HepG2 (cell line): ENCODE results near the gene UBALD1. TPM values are rescaled to one million over a fixed set of nuclear protein-coding genes. Genes with fewer than 3 reads are reported as not detected.

Source experiments
- ATAC-seq: fragments of 200-7000 bp; cut with Tn5 transposase; 3 replicates; pipeline ENCODE4 v1.9.1; 2020; ENCODE audit warnings: mild to moderate bottlenecking, moderate library complexity
- BruUV-seq: library from RNA; stranded (reverse); fragments of 400-500 nt; replicated peaks from 2 replicates; lab custom pipeline; 2021; lab: Mats Ljungman, UMichigan
- CTCF ChIA-PET: fragments of 300-600 bp; formaldehyde crosslinking; extraction: SDS; loops from one replicate; lab custom pipeline; 2021; ENCODE audit warnings: low total read pairs, inconsistent platforms, low intra/inter-chr PET ratio; lab: Yijun Ruan, JAX
- POLR2A ChIA-PET: fragments of 350-600 bp; sonication (Branson Sonifier 250); formaldehyde crosslinking; loops from one replicate; lab custom pipeline; 2020; ENCODE audit warnings: antibody characterized with exemption, inconsistent platforms; lab: Yijun Ruan, JAX
- DNase-seq: peaks from one replicate; pipeline ENCODE4 v3.0.0-alpha.2; 2015; ENCODE audit warnings: low spot score
- FAIRE-seq: peaks from 3 replicates; lab custom pipeline; 2011; peaks lifted over from hg19 to GRCh38; lab: Jason Lieb, UNC
- H2AFZ ChIP-seq: one replicate; pipeline ENCODE4 v1.6.1; 2011; ENCODE audit warnings: low read length, inconsistent platforms
- H3K27ac ChIP-seq: fragments of 300-600 bp; 3 replicates; pipeline ENCODE4 v1.8.0; 2011; ENCODE audit warnings: mixed run types, mild to moderate bottlenecking, mixed read lengths, low read length, inconsistent platforms; ENCODE audit not compliant: insufficient read depth; ENCODE audit errors: extremely low read length
- H3K27me3 ChIP-seq, 2 experiments: fragments of 200-600 bp in 1 of 2; 2 replicates in 1 of 2; 3 replicates in 1 of 2; pipeline versions ENCODE4 v1.6.0 to v1.8.0; 2011; ENCODE audit warnings: low read length in 2 of 2, mild to moderate bottlenecking in 2 of 2, moderate library complexity in 2 of 2, inconsistent platforms in 1 of 2; ENCODE audit not compliant: insufficient read depth in 2 of 2, control insufficient read depth in 1 of 2
- H3K36me3 ChIP-seq, 2 experiments: fragments of 200-600 bp in 1 of 2; replicated peaks in 1 of 2; 2 replicates in 1 of 2; 3 replicates in 1 of 2; pipeline versions ENCODE4 v1.5.1 to v1.8.0; 2011; ENCODE audit warnings: low read length in 2 of 2, inconsistent platforms in 1 of 2; ENCODE audit not compliant: insufficient read depth in 2 of 2, control insufficient read depth in 1 of 2
- H3K4me1 ChIP-seq: 2 replicates; pipeline ENCODE4 v1.5.1; 2012; ENCODE audit warnings: low read length, inconsistent platforms; ENCODE audit not compliant: insufficient read depth
- H3K4me2 ChIP-seq: 2 replicates; pipeline ENCODE4 v1.6.0; 2011; ENCODE audit warnings: low read depth, low read length, inconsistent platforms
- H3K4me3 ChIP-seq, 3 experiments: fragments of 200-600 bp in 1 of 3; sonication (generic), shearing (Covaris generic) in 1 of 3; replicated peaks in 1 of 3; 2 replicates each; pipeline ENCODE4 v1.5.1; 2011 to 2016; ENCODE audit warnings: low read length in 3 of 3, inconsistent platforms in 2 of 3, low read depth in 2 of 3, mild to moderate bottlenecking in 2 of 3, control low read depth in 1 of 3, mixed read lengths in 1 of 3; ENCODE audit not compliant: insufficient read depth in 1 of 3
- H3K79me2 ChIP-seq: one replicate; pipeline ENCODE4 v1.6.1; 2011; ENCODE audit warnings: low read length, inconsistent platforms; ENCODE audit not compliant: insufficient read depth
- H3K9ac ChIP-seq: 2 replicates; pipeline ENCODE4 v1.6.0; 2011; ENCODE audit warnings: mild to moderate bottlenecking, low read depth, low read length, inconsistent platforms; ENCODE audit not compliant: insufficient read depth
- H3K9me3 ChIP-seq: 2 replicates; pipeline ENCODE4 v1.5.1; 2012; ENCODE audit warnings: mild to moderate bottlenecking, low read length
- H4K20me1 ChIP-seq: 2 replicates; pipeline ENCODE4 v1.6.0; 2011; ENCODE audit warnings: inconsistent platforms, mild to moderate bottlenecking, low read length, moderate library complexity; ENCODE audit not compliant: insufficient read depth
- AGO1 ChIP-seq: fragments of 200-400 bp; formaldehyde crosslinking; IDR thresholded peaks from 2 replicates; pipeline ENCODE4 v1.6.1; 2017; ENCODE audit warnings: mild to moderate bottlenecking, low read depth, low read length, moderate library complexity; ENCODE audit not compliant: poor library complexity, severe bottlenecking
- KDM6A ChIP-seq: IDR thresholded peaks from 2 replicates; pipeline ENCODE4 v1.6.1; 2016; ENCODE audit warnings: low read depth
- MIER3 ChIP-seq: IDR thresholded peaks from 2 replicates; pipeline ENCODE4 v1.6.1; 2016; ENCODE audit warnings: missing compliant biosample characterization, borderline replicate concordance
- NFATC3 ChIP-seq: sonication (generic); formaldehyde crosslinking; IDR thresholded peaks from 2 replicates; pipeline ENCODE4 v1.5.1; 2020; ENCODE audit warnings: mild to moderate bottlenecking, missing genetic modification reagents
- NRL ChIP-seq: sonication (generic); formaldehyde crosslinking; IDR thresholded peaks from 2 replicates; pipeline ENCODE4 v1.5.0; 2020; ENCODE audit warnings: missing genetic modification reagents, mild to moderate bottlenecking, moderate library complexity, borderline replicate concordance
- SIX4 ChIP-seq: sonication (generic); formaldehyde crosslinking; IDR thresholded peaks from 2 replicates; pipeline ENCODE4 v1.4.0; 2020; ENCODE audit warnings: missing genetic modification reagents
- SP2 ChIP-seq: sonication (generic); formaldehyde crosslinking; IDR thresholded peaks from 2 replicates; pipeline ENCODE4 v1.5.1; 2020; ENCODE audit warnings: mild to moderate bottlenecking, missing genetic modification reagents
- TP53 ChIP-seq: sonication (generic); formaldehyde crosslinking; conservative IDR thresholded peaks from 2 replicates; pipeline ENCODE4 v1.4.0; 2020; ENCODE audit warnings: missing genetic modification reagents
- ZNF224 ChIP-seq: sonication (generic); formaldehyde crosslinking; IDR thresholded peaks from 2 replicates; pipeline ENCODE4 v1.5.0; 2020; ENCODE audit warnings: mild to moderate bottlenecking, missing genetic modification reagents
- ZNF292 ChIP-seq: sonication (generic); formaldehyde crosslinking; IDR thresholded peaks from 2 replicates; pipeline ENCODE4 v1.8.1; 2022; ENCODE audit warnings: mild to moderate bottlenecking, low read depth, missing genetic modification reagents, borderline replicate concordance
- ZNF629 ChIP-seq: sonication (generic); formaldehyde crosslinking; conservative IDR thresholded peaks from 2 replicates; pipeline ENCODE4 v1.5.0; 2020; ENCODE audit warnings: missing genetic modification reagents
- WGBS: methylation state at CpG from one replicate; pipeline ENCODE4 v1.1.6; 2017; ENCODE audit warnings: low lambda C conversion rate; 5-methylcytosine and 5-hydroxymethylcytosine counted together
- in situ Hi-C: cut with HindIII; loops from 2 replicates; pipeline ENCODE4 v1.10.0; 2017; ENCODE audit warnings: low pct_unique_long_range_greater_than_20kb; ENCODE audit not compliant: extremely low pct_ligation_motif_present
- intact Hi-C: fragments of 100-400 bp; cut with micrococcal nuclease; formaldehyde crosslinking; loops from one replicate; pipeline ENCODE4 v1.10.0; 2022; ENCODE audit not compliant: unreplicated experiment
- polyA plus RNA-seq, 8 experiments: library from polyadenylated mRNA; depleted of rRNA in 3 of 8; stranded (reverse) in 7 of 8; unstranded in 1 of 8; fragments of >200 nt; fragmentation: Illumina TruSeq in 4 of 8; extraction: Trizol in 4 of 8; gene quantifications; 2 replicates each; pipeline versions ENCODE4 v1.2.1 to v1.2.3, GENCODE V29; 2011 to 2016; ENCODE audit warnings: low read depth in 4 of 8, missing spikeins in 1 of 8, mixed read lengths in 1 of 8; ENCODE audit not compliant: insufficient read depth in 1 of 8
- total RNA-seq, 5 experiments: library from RNA; depleted of rRNA; stranded (reverse); fragments of >200 nt; fragmentation: Illumina TruSeq; extraction: Trizol; gene quantifications; 2 replicates each; pipeline ENCODE4 v1.2.3, GENCODE V29; 2016; ENCODE audit warnings: low read depth in 1 of 5
- TF ChIP-seq, protein P1 (sequence below), 2 experiments: sonication (generic) in 1 of 2; formaldehyde crosslinking in 1 of 2; IDR thresholded peaks; 2 replicates each; pipeline versions ENCODE4 v1.4.0 to v1.6.1; 2016 to 2020; ENCODE audit warnings: borderline replicate concordance in 1 of 2, low read depth in 1 of 2, mild to moderate bottlenecking in 1 of 2, missing genetic modification reagents in 1 of 2
- TF ChIP-seq, protein P2 (sequence below): sonication (generic); formaldehyde crosslinking; IDR thresholded peaks from 2 replicates; pipeline ENCODE4 v1.5.1; 2020; ENCODE audit warnings: mild to moderate bottlenecking, missing genetic modification reagents, moderate library complexity

The UBALD1 gene
- total and polyA plus RNA-seq, 2 of the 13 experiments (the other 11 are each of a cell fraction or from before 2014, with no cell fraction given) = 6.8 to 12.3 TPM

DNA sequence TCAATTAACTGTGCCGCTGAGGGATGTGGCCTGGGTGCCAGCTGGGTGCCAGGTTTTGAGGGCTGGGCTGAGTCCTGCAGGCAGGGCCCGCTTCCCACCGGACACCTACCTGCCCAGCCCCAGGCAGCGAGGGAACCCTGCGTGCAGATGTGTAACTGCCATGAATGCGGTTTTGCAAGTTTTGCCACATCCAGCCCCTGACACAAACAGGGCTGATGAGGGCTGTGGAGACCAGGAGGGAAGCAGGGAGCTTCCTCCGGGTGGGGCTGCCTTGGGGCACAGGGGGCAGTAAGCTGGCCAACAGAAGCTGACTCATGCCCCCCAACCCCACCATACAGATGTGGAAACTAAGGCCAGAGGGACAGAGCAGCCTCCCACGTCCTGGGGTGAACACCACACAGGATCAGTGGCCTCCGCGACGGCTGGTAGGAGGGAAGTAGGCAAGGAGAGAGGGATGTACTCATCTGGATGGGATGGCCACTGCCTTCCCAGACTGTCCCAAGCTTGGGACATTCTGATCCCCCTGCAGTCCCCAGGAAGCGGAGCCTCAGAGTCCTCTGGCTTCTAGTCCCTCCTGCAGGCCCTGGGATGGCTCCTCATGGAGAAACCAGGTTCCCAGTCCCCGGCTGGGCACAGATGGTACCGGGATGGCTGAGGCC lies 1.6 kb downstream of the UBALD1 start (continued):
- TF ChIP-seq, protein P1, sequence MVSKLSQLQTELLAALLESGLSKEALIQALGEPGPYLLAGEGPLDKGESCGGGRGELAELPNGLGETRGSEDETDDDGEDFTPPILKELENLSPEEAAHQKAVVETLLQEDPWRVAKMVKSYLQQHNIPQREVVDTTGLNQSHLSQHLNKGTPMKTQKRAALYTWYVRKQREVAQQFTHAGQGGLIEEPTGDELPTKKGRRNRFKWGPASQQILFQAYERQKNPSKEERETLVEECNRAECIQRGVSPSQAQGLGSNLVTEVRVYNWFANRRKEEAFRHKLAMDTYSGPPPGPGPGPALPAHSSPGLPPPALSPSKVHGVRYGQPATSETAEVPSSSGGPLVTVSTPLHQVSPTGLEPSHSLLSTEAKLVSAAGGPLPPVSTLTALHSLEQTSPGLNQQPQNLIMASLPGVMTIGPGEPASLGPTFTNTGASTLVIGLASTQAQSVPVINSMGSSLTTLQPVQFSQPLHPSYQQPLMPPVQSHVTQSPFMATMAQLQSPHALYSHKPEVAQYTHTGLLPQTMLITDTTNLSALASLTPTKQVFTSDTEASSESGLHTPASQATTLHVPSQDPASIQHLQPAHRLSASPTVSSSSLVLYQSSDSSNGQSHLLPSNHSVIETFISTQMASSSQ (IDR thresholded peaks at IDR 0.05; ENCODE audit: low read depth) = no peak
- TF ChIP-seq, protein P1 (CRISPR knock-in tag; IDR thresholded peaks at IDR 0.05; ENCODE audit: borderline replicate concordance) = 0 out of 2 replicates have a peak, but pooled peaks have one; percentile 29

DNA sequence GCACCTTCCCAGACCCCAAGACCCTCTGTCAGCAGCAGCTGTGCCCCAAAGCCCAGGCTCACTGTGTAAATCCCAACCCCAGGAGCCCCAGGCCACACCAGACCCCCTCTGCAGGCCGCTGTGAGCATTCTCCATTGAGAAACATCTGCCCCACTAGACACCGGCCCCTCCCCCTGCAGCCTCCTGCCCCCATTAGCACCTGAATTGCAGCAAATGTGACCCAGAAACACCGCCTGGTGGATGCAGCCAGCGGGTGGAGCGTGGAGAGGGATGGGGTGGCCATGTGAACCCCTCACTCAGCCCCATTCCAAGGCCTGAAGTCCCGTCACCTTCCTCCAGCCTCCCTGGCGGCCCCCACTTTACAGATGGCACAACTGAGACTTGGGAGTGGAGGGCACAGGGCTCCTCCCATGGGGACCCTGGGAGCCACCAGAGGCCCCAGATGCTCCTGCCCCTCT lies 2.2 kb downstream of the UBALD1 start:
- DNase-seq = no peak
- Histone ChIP-seq H3K4me3 (peak overlapping the region in 2 of 3 experiments; percentile 88 to 97; a peak in 5 of 6 replicates), H3K79me2 (peaks cover 38% of the 10 kb centered on the region), H3K9ac (peak overlapping the region; percentile 98; the same call in 1 of the 2 replicates), H3K9me3 (no peaks in the 10 kb centered on the region), H3K27ac (no peak overlapping the region), H3K4me2 (peak overlapping the region; percentile 92), H4K20me1 (peaks cover 31% of the 10 kb centered on the region; the same call in 1 of the 2 replicates), H3K4me1 (peaks cover 49% of the 10 kb centered on the region), H3K27me3 (no peaks in the 10 kb centered on the region; a peak in 1 of 5 replicates), H2AFZ (no peak overlapping the region), H3K36me3 (peaks cover 8 to 28% of the 10 kb centered on the region in 2 experiments; a peak in 3 of 5 replicates)
- in situ Hi-C loops = no loop called here
- ChIA-PET CTCF (no interaction called here), POLR2A (no interaction called here)
- intact Hi-C loops = loop anchor here (10.0 kb wide), 1 partner anchor 342 kb away; the partner anchor contains the start of gene SEC14L5
- 89% methylated on average over 3 of the region's 7 CpGs for WGBS
- ATAC-seq = no peak
- no peak for FAIRE-seq
- BruUV-seq = no TSS peak
- TF ChIP-seq TP53 (CRISPR knock-in tag) (no peak), AGO1 (peak; percentile 62), ZNF629 (peak; percentile 72), ZNF224 (CRISPR knock-in tag) (no peak), SIX4 (CRISPR knock-in tag) (no peak), NFATC3 (CRISPR knock-in tag) (no peak), SP2 (no peak), MIER3 (no peak), ZNF292 (CRISPR knock-in tag) (no peak), KDM6A (CRISPR knock-in tag) (no peak), NRL (CRISPR knock-in tag) (peak; percentile 42; the same call in 1 of the 2 replicates)
- TF ChIP-seq, protein P2, sequence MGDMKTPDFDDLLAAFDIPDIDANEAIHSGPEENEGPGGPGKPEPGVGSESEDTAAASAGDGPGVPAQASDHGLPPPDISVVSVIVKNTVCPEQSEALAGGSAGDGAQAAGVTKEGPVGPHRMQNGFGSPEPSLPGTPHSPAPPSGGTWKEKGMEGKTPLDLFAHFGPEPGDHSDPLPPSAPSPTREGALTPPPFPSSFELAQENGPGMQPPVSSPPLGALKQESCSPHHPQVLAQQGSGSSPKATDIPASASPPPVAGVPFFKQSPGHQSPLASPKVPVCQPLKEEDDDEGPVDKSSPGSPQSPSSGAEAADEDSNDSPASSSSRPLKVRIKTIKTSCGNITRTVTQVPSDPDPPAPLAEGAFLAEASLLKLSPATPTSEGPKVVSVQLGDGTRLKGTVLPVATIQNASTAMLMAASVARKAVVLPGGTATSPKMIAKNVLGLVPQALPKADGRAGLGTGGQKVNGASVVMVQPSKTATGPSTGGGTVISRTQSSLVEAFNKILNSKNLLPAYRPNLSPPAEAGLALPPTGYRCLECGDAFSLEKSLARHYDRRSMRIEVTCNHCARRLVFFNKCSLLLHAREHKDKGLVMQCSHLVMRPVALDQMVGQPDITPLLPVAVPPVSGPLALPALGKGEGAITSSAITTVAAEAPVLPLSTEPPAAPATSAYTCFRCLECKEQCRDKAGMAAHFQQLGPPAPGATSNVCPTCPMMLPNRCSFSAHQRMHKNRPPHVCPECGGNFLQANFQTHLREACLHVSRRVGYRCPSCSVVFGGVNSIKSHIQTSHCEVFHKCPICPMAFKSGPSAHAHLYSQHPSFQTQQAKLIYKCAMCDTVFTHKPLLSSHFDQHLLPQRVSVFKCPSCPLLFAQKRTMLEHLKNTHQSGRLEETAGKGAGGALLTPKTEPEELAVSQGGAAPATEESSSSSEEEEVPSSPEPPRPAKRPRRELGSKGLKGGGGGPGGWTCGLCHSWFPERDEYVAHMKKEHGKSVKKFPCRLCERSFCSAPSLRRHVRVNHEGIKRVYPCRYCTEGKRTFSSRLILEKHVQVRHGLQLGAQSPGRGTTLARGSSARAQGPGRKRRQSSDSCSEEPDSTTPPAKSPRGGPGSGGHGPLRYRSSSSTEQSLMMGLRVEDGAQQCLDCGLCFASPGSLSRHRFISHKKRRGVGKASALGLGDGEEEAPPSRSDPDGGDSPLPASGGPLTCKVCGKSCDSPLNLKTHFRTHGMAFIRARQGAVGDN (CRISPR knock-in tag) = peak; percentile 15; the same call in 1 of the 2 replicates
